ENCODE results near the gene MON2.
A peak's percentile ranks its signal among the peaks of the same experiment; 100 is the strongest.
"Not testable (repeated sequence)": the region's sequence is repeated elsewhere in the genome, so short reads cannot be mapped to it uniquely, and the experiment has no call there.

Gene MON2

DNA sequence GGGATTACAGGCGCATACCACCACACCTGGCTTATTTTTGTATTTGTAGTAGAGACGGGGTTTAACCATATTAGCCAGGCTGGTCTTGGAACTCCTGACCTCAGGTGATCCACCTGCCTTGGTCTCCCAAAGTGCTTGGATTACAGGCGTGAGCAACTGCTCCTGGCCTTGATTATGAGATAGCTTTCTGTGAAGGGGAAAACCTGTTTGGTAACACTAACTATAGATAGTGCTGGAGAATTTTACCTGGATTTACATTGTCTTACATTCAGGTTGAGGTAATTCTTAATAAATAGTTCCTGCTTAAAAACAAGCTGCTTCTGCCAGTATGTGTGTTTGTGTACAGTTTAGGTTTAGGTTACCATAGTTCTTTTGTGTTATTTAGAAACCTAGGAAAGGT is 77.1 kb downstream of the MON2 start:
- DNase-seq (ENCODE audit: low spot score), result no peak

DNA sequence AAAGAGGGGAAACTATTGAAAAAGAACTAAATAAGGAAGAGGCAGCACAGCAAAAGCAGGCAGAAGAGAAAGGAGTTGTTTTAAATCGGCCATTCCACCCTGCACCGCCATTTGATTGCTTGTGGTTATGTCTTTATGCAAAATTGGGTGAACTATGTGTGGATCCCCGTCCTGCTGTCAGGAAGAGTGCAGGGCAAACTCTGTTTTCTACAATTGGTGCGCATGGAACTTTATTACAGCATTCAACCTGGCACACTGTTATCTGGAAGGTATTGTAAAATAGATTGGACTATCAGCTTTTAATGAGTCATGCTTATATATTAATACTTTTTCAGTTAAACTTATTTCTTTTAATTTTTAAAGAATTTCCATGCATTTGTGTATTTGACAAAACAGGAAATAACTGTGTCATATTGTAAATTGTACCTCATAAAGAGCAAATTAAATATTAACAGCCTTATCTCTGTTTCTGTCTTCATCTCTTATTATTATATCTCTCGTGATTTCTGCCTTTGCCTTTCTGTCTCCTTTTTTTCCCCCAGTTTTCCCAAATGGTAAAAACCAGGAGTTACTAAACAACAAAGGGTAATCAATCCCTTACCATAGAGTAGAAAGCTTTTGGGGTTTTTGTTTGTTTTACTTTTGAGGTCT is 86.4 kb downstream of the MON2 start:
- DNase-seq (ENCODE audit: low spot score), result no peak

DNA sequence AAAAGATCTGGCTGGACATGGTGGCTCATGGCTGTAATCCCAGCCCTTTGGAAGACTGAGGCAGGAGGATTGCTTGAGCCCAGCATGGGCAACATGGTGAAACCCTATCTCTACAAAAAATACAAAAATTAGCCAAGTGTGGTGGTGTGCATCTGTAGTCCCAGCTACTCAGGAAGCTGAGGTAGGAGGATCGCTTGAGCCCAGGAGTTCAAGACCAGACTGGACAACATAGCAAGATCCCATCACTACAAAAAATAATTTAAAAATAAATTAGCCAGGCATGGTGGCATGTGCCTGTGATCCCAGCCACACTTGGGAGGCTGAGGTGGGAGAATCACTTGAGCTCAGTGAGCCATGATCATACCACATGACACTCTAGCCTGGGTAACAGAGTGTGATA is 92.7 kb downstream of the MON2 start:
- not testable (repeated sequence) for DNase-seq (ENCODE audit: low spot score)

DNA sequence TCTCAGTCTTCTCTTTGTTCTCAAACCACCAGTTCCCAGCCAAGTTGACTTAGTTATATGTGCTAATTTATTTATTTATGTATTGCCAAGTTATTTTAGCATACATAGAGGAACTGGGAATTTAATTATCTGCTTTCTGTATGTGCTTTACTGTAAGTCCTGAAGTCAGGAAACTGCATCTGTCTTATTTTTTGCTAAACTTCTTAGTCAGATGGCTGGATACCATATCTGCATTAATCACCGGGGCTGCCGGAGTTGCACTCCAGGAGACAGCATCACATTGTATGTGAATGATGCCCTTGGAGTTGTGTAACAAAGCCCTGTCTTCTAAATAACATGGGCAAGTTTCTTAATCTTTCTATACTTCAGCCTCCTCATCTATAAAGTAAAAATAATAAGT is 96.2 kb downstream of the MON2 start:
- no peak for DNase-seq (ENCODE audit: low spot score)

GRCh38 chr12:62575036-62575435 is 108.4 kb downstream of the MON2 start:
- DNase-seq (ENCODE audit: low spot score), result no peak

DNA sequence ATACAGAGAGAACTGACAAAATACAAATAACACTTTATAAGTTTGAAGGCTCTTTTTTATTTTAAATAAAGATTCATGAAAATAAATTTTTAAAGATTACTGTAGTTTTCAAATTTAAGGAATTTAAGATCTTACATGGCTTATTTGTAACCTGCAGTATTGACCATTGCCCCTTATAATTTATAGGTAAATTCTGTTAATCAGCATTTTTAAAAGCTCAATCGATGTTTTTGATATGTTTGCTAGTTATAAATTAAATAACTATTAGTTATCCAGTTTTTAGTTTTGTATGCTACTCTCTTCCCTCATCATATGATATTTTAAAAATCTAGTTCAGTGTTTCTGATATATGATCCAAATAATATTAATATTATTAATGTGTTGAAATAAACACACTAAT is 109.9 kb downstream of the MON2 start:
- no peak for DNase-seq (ENCODE audit: low spot score)

DNA sequence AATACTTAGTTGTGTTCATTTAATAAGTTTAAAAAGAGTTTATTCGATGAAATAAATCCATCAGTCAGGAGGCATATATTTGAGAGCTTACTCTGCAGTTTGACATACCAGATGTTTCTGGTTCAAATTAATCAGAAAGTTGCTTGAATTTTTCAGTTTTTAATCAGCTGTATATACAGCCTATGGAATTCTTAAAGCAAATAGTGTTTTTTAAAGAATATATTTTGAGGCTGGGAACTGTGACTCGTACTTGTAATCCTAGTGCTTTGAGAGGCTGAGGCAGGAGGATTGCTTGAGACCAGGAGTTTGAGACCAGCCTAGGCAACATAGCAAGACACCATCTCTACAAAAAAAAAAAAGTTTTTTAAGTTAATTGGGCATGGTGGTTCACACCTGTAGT is 112.1 kb downstream of the MON2 start:
- DNase-seq (ENCODE audit: low spot score), result no peak

- DNase-seq (ENCODE audit: low spot score), result peak; percentile 46
These were observed 114.8 kb downstream of the MON2 start for GRCh38 chr12:62581288-62582064.

- no peak for DNase-seq (ENCODE audit: low spot score)
These were observed 115.4 kb downstream of the MON2 start for GRCh38 chr12:62582065-62582366.

DNA sequence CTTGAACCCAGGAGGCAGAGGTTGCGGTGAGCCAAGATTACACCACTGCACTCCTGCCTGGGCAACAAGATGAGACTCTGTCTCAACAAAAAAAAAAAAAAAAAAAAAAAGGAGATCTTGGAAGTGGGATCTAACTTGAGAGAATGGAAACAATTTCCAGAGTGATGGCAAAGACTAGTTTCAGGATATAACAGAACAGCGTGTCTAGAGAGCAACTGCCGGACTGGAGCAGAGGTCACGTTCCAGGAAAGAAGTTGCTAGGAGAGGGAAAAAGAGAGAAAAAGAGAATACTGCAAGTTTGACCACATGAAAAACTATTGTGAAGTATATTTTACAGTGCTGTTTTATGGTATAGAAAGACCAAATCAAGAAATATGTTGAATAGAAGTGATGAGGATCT is 118.0 kb downstream of the MON2 start:
- no peak for DNase-seq (ENCODE audit: low spot score)

DNA sequence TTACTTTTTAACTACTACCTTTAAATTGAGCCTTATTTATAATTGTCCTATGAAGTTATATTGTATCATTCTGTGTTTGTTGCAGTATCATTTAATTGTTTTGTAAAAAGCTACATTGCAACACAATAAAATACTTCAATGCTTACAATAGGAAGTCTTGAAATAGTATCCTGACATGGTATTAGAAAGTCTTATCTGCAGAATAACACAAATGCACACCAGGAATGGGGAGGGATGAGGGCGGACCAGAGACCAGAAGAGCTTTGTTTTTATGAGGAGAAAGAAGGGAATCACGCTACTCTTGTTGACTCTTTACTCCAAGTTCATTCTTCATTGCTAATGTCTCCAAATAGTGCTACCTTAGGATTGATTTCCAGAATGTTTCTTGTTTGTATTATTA is 120.2 kb downstream of the MON2 start:
- DNase-seq (ENCODE audit: low spot score), result no peak

DNA sequence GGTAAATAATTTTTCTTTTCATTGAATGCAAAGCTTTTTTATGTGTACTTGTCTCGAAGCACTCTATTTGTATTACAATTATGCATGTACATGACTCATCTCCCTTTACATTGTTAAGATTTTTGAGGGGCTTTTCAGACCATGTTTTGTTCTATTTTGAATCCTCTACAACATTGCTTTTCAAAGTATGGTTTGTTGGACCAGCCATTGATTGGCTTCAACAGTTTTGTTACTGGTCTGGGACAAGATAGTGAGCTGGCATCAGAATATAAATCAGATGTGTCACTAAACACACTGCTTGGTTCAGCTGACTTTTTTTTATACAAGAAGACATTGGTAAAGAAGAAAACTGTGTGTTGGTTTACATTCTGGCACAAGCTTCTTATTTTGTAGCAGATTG is 122.3 kb downstream of the MON2 start:
- DNase-seq (ENCODE audit: low spot score), result no peak

GRCh38 chr12:62597253-62597652 is 130.6 kb downstream of the MON2 start:
- DNase-seq (ENCODE audit: low spot score), result no peak

DNA sequence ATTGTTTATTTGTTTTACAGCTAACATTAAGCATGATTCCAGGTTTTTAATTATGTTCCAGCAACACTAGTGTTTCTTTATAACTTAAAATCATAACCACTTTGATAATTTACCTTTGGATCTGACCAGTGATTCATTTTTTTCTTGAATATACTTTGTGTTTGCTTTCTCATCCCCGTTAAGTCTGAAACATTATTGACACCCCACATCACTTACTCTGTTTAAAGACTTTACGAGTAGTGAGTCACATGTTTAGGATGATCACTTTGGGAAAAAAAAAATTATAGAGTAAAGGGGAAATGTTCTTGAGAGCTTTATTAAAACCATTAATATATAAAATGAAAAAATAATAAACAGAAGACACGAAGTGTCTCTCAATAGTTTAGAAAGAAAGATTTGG is 132.2 kb downstream of the MON2 start:
- DNase-seq (ENCODE audit: low spot score), result no peak

DNA sequence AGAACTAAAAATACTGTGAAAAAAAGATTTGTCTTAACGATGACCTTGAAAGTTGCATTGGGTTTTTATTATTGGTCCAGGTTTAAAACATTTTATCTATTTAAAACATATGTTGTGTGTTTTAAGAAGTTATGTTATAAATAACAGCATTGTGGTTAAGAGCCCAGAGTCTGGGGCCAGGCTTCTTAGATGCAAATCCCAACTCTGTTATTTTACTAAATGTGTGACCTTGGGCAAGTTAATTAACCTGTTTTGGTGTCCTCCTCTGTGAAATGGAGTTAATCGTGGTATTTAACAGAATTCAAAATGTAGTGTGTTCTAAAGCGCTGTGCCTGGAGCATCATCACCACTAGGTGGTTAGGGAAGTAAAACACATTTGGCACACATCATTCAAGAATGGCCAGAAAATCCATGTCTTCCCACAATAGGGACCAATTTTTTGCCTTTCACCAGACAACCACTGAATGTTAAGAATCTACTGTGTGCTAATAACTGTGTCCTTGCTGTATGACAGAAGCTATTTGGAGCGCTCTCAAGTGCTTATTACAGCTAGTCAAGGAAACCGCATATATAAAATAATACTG is 133.3 kb downstream of the MON2 start:
- DNase-seq (ENCODE audit: low spot score), result no peak

DNA sequence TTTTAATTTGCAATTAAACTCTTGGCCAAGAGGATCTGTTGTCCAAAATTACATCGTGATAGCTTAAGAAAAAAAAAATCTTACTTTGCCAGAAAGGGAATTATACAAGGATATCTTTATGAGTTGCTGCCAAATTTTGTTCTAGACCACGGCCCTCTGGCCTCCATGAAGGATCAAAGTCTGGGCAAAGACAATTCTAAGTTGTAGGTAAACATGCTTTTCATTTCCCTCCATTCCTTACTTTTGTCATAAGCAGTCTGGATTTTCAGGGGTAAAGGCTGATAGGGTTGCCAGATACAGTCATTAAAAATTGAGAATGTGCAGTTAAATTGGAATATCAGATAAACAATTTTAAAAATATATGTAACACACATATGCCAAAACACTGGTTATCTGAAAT is 135.1 kb downstream of the MON2 start:
- DNase-seq (ENCODE audit: low spot score), result no peak

- peak; percentile 89 for DNase-seq (ENCODE audit: low spot score)
These were observed 135.8 kb downstream of the MON2 start for GRCh38 chr12:62602255-62603060.

DNA sequence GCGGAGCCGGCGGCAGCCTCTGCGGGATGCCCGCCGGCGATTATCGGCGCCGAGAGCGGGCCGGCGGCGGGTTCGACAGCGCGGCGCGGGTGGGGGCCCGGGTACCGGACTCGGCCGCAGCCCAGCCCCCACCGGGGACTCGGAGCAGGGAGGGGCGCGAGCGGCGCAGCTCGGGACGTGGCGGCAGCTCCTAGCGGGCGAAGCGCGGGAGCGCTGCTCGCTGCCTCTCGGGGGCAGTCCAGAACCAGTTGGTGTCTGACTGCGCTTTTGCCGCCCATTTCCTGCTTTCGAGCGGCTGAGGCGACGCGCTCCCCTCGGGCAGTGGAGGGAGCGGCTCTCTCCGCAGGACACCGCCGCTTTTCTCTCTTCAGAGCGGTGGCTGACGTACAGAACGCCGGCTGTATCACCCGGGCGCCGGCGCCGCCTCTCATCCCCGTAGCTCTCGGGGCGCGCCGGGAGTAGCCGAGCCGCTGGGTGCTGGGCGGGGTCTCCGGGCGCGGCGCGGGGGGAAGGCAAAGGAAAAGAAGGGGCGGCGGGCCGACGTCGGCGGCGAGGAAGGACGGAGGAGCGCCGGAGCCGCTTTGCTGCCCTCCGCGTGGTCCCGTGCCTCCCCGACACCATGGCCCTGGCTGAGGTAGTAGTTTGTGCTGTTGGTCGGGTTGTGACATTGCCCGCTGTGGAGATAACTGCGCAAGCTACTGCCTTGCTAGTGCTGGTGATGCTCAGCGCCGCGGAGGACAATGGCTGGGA is 136.6 kb downstream of the MON2 start:
- peak; percentile 83 for DNase-seq (ENCODE audit: low spot score)

- no peak for DNase-seq (ENCODE audit: low spot score)
These were observed 137.1 kb downstream of the MON2 start for GRCh38 chr12:62603811-62604098.

DNA sequence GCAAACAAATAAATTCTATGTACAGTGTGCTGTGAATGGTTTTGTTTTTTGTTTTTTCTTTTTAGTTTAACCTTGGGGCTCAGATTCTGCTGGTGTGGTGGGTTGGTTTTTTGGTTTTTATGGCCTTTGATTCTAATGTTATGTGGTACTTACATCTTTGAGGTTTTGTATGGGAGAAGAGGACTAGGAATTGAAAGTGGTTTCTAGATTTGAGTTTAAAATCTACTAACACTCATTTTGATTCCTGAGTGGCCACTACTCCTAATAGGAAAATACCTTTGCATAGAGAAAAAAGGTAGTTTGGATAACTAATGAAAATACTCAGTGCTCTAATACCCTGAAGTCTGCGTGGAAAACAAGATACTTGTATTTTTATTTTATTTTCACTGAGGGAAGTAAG is 137.7 kb downstream of the MON2 start:
- peak; percentile 15 for DNase-seq (ENCODE audit: low spot score)

GRCh38 chr12:62604871-62605270 is 138.2 kb downstream of the MON2 start:
- DNase-seq (ENCODE audit: low spot score), result peak; percentile 30

DNA sequence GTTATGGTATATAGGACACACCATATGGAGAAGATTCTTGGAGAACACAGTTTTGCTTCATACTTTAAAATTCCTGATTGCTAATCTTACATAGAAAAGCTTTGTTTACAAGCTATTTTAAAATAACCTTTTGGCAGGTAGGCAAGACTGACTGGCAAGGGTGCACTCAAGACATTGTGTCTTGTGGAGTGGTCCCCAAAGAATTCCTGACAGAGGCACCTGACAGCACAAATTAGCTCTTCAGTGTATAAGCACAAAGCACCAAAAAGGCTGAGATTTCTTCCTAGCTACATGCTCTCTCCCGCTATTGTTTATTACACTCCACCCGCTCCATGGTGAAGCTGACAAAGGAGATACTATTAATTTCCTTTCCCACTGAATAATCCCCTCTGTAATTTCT is 139.4 kb downstream of the MON2 start:
- DNase-seq (ENCODE audit: low spot score), result no peak

Measured in activated CD4-positive, alpha-beta T cell treated with anti-CD3 and anti-CD28 coated beads, Interleukin-2, Interleukin-4, amounts not matched to agents 100 ng/mL and 50 ng/mL, durations not matched to agents 16 hours and 8 hours (primary cell).